Measurements from ENCODE around the gene FRS3. TPM values are rescaled to one million over a fixed set of nuclear protein-coding genes. Genes with fewer than 3 reads are reported as not detected.
A peak's percentile ranks its signal among the peaks of the same experiment; 100 is the strongest.

The FRS3 gene
- total and polyA plus RNA-seq, 2 of the 13 experiments (the other 11 are each of a cell fraction or from before 2014, with no cell fraction given) = 3.0 to 7.4 TPM

DNA sequence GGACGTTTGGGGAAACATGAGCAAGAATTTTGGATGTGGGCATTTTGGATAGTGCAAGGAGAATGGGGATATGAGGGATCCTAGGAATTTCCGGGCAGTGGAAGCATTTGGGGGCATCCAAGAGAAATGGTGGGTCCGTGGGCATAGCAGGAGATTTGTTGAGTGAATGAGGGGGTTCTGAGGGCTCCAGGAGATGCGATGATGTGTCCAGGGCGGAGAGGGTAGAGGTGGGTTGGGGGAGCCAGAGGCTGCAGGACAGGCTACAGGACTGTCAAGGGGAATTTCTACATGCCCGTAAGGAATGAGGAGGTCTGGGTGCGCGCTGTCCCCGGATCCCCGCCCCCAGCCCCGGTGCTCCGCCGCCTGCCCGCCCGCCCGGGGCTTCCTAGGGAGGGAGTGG lies 364 bp downstream of the FRS3 start (continued):
- TF ChIP-seq MTA1 (CRISPR knock-in tag; IDR thresholded peaks at IDR 0.05; ENCODE audit: borderline replicate concordance) (no peak), ZNF350 (CRISPR knock-in tag; IDR thresholded peaks at IDR 0.05; ENCODE audit: borderline replicate concordance, low read depth) (0 out of 2 replicates have a peak, but pooled peaks have one; percentile 7), ZNF775 (CRISPR knock-in tag; IDR thresholded peaks at IDR 0.05; ENCODE audit: borderline replicate concordance) (no peak), PRMT3 (CRISPR knock-in tag; IDR thresholded peaks at IDR 0.05; ENCODE audit: borderline replicate concordance, low read depth) (0 out of 2 replicates have a peak, but pooled peaks have one; percentile 3), SPEN (CRISPR knock-in tag; IDR thresholded peaks at IDR 0.05; ENCODE audit: low read depth) (no peak)
- TF ChIP-seq, protein P1, sequence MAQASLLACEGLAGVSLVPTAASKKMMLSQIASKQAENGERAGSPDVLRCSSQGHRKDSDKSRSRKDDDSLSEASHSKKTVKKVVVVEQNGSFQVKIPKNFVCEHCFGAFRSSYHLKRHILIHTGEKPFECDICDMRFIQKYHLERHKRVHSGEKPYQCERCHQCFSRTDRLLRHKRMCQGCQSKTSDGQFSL (CRISPR knock-in tag; IDR thresholded peaks at IDR 0.05) = no peak
- TF ChIP-seq, protein P2, sequence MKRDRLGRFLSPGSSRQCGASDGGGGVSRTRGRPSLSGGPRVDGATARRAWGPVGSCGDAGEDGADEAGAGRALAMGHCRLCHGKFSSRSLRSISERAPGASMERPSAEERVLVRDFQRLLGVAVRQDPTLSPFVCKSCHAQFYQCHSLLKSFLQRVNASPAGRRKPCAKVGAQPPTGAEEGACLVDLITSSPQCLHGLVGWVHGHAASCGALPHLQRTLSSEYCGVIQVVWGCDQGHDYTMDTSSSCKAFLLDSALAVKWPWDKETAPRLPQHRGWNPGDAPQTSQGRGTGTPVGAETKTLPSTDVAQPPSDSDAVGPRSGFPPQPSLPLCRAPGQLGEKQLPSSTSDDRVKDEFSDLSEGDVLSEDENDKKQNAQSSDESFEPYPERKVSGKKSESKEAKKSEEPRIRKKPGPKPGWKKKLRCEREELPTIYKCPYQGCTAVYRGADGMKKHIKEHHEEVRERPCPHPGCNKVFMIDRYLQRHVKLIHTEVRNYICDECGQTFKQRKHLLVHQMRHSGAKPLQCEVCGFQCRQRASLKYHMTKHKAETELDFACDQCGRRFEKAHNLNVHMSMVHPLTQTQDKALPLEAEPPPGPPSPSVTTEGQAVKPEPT (CRISPR knock-in tag; IDR thresholded peaks at IDR 0.05; ENCODE audit: low read depth) = no peak

- WGBS (ENCODE audit: low lambda C conversion rate) = 64% methylated on average over 6 of the region's 6 CpGs
- CTCF ChIA-PET (ENCODE audit: low intra/inter-chr PET ratio, low total read pairs) = no interaction called here
- Histone ChIP-seq H4K20me1 (ENCODE audit: insufficient read depth, low read length) (no peaks in the 10 kb centered on the region), H3K4me3 (replicated peaks in 1 of 3; ENCODE audit: insufficient read depth in 1 of 3, low read depth in 2 of 3, low read length in 3 of 3) (peak overlapping the region; percentile 82 to 93 (median 92)), H3K4me1 (ENCODE audit: insufficient read depth, low read length) (peaks cover 34% of the 10 kb centered on the region), H2AFZ (ENCODE audit: low read length) (no peak overlapping the region), H3K79me2 (ENCODE audit: insufficient read depth, low read length) (peaks cover 4% of the 10 kb centered on the region), H3K36me3 (replicated peaks in 1 of 2; ENCODE audit: control insufficient read depth in 1 of 2, insufficient read depth in 2 of 2, low read length in 2 of 2) (peaks cover 9 to 23% of the 10 kb centered on the region in 2 experiments), H3K4me2 (ENCODE audit: low read depth, low read length) (peak overlapping the region; percentile 96), H3K27me3 (ENCODE audit: control insufficient read depth in 1 of 2, insufficient read depth in 2 of 2, low read length in 2 of 2) (no peaks in the 10 kb centered on the region; a peak in 2 of 5 replicates), H3K27ac (ENCODE audit: extremely low read length, insufficient read depth, low read length) (no peak overlapping the region), H3K9me3 (ENCODE audit: low read length) (no peaks in the 10 kb centered on the region), H3K9ac (ENCODE audit: insufficient read depth, low read depth, low read length) (peak overlapping the region; percentile 73)
- intact Hi-C loops (cut with micrococcal nuclease; ENCODE audit: unreplicated experiment) = loop anchor here (5.0 kb wide), 1 partner anchor 177 kb away; no protein-coding TSS in a partner anchor
- TSS peak; percentile 52 for BruUV-seq (replicated peaks)
- in situ Hi-C loops (cut with HindIII; ENCODE audit: extremely low pct_ligation_motif_present, low pct_unique_long_range_greater_than_20kb) = loop anchor here (5.0 to 25.0 kb wide), 2 partner anchors 42 to 433 kb away; partner anchors contain the start of genes MRPS10 and TFEB
- FAIRE-seq (no peak), ATAC-seq (no peak), DNase-seq (ENCODE audit: low spot score) (no peak)
- POLR2A ChIA-PET = interaction anchor here (1.7 to 1.8 kb wide), 2 partner anchors 11 to 45 kb away, joined by 6 to 8 read pairs; no protein-coding TSS in a partner anchor
- TF ChIP-seq TEAD3 (CRISPR knock-in tag; optimal IDR thresholded peaks at IDR 0.05; ENCODE audit: borderline replicate concordance) = peak; percentile 4
- 0 out of 2 replicates have a peak, but pooled peaks have one; percentile 52 for TF ChIP-seq BORCS8-MEF2B (CRISPR knock-in tag; IDR thresholded peaks at IDR 0.05)
- no peak for TF ChIP-seq TBX2 (CRISPR knock-in tag; IDR thresholded peaks at IDR 0.05; ENCODE audit: borderline replicate concordance)
- TF ChIP-seq, protein P3, sequence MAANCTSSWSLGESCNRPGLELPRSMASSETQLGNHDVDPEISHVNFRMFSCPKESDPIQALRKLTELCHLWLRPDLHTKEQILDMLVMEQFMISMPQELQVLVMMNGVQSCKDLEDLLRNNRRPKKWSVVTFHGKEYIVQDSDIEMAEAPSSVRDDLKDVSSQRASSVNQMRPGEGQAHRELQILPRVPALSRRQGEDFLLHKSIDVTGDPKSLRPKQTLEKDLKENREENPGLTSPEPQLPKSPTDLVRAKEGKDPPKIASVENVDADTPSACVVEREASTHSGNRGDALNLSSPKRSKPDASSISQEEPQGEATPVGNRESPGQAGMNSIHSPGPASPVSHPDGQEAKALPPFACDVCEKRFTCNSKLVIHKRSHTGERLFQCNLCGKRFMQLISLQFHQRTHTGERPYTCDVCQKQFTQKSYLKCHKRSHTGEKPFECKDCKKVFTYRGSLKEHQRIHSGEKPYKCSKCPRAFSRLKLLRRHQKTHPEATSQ (CRISPR knock-in tag; IDR thresholded peaks at IDR 0.05; ENCODE audit: borderline replicate concordance) = 0 out of 2 replicates have a peak, but pooled peaks have one; percentile 23
- TF ChIP-seq, protein P4, sequence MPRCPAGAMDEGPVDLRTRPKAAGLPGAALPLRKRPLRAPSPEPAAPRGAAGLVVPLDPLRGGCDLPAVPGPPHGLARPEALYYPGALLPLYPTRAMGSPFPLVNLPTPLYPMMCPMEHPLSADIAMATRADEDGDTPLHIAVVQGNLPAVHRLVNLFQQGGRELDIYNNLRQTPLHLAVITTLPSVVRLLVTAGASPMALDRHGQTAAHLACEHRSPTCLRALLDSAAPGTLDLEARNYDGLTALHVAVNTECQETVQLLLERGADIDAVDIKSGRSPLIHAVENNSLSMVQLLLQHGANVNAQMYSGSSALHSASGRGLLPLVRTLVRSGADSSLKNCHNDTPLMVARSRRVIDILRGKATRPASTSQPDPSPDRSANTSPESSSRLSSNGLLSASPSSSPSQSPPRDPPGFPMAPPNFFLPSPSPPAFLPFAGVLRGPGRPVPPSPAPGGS (CRISPR knock-in tag; IDR thresholded peaks at IDR 0.05) = peak; percentile 74; the same call in 1 of the 2 replicates
- no peak for TF ChIP-seq ZNF792 (CRISPR knock-in tag; IDR thresholded peaks at IDR 0.05)
- 0 out of 2 replicates have a peak, but pooled peaks have one; percentile 39 for TF ChIP-seq ZNF547 (CRISPR knock-in tag; IDR thresholded peaks at IDR 0.05)
- no peak for TF ChIP-seq ISL2 (CRISPR knock-in tag; IDR thresholded peaks at IDR 0.05)
- TF ChIP-seq ZSCAN22 (CRISPR knock-in tag; IDR thresholded peaks at IDR 0.05) = no peak
- TF ChIP-seq ZNF350 (CRISPR knock-in tag; IDR thresholded peaks at IDR 0.05; ENCODE audit: borderline replicate concordance, low read depth) = peak; percentile 10; the same call in 1 of the 2 replicates
- no peak for TF ChIP-seq ZNF121 (CRISPR knock-in tag; IDR thresholded peaks at IDR 0.05)
Observed at GRCh38 chr6:41778895-41779294, 805 bp downstream of the FRS3 start.
